Measurements from ENCODE around the gene APRT. TPM values are rescaled to one million over a fixed set of nuclear protein-coding genes. Genes with fewer than 3 reads are reported as not detected.
"Not testable (repeated sequence)": the region's sequence is repeated elsewhere in the genome, so short reads cannot be mapped to it uniquely, and the experiment has no call there.

APRT gene
- total RNA-seq, 2 experiments from 2014 or later: 140 to 141 TPM

- Mint-ChIP-seq H3K4me3 (peak overlapping the region; percentile 71), H3K36me3 (ENCODE audit: low read depth) (peaks cover 1% of the 10 kb centered on the region), H3K27me3 (ENCODE audit: low read depth) (no peaks in the 10 kb centered on the region), H3K9me3 (ENCODE audit: insufficient read depth) (no peaks in the 10 kb centered on the region), H3K27ac (peak overlapping the region; percentile 92), H3K4me1 (ENCODE audit: low read depth) (peaks cover 59% of the 10 kb centered on the region)
- POLR2A ChIA-PET: interaction anchor here (0.7 kb wide), 1 partner anchor 87 kb away, joined by 3 read pairs; no protein-coding TSS in a partner anchor
- peak; percentile 75 for DNase-seq
- CTCF ChIA-PET: interaction anchor here (1.0 kb wide), 1 partner anchor 9 kb away, joined by 3 read pairs; no protein-coding TSS in a partner anchor
- ATAC-seq: peak; percentile 73
Observed at GRCh38 chr16:88790312-88791211, 21.2 kb downstream of the APRT start.

- peaks cover under 1% of the 10 kb centered on the region for H3K36me3 Mint-ChIP-seq (ENCODE audit: low read depth)
- no peaks in the 10 kb centered on the region for H3K27me3 Mint-ChIP-seq (ENCODE audit: low read depth)
- peaks cover 51% of the 10 kb centered on the region for H3K4me1 Mint-ChIP-seq (ENCODE audit: low read depth)
- ATAC-seq (no peak), DNase-seq (no peak)
- ChIA-PET POLR2A (no interaction called here), CTCF (interaction anchor here (1.0 kb wide), 1 partner anchor 8 kb away, joined by 3 read pairs; no protein-coding TSS in a partner anchor)
- peak overlapping the region; percentile 71 for H3K4me3 Mint-ChIP-seq
- H3K27ac Mint-ChIP-seq: peak overlapping the region; percentile 39
- H3K9me3 Mint-ChIP-seq (ENCODE audit: insufficient read depth): no peaks in the 10 kb centered on the region
Observed at GRCh38 chr16:88789594-88789993, 22.1 kb downstream of the APRT start.

- DNase-seq; H3K4me3 Mint-ChIP-seq; H3K36me3 Mint-ChIP-seq (ENCODE audit: low read depth); POLR2A ChIA-PET; H3K27me3 Mint-ChIP-seq (ENCODE audit: low read depth); H3K27ac Mint-ChIP-seq; ATAC-seq; H3K9me3 Mint-ChIP-seq (ENCODE audit: insufficient read depth): not testable (repeated sequence)
- CTCF ChIA-PET: interaction anchor here (1.7 kb wide), 1 partner anchor 11 kb away, joined by 4 read pairs; no protein-coding TSS in a partner anchor
- H3K4me1 Mint-ChIP-seq (ENCODE audit: low read depth): peaks cover 47% of the 10 kb centered on the region
Observed at GRCh38 chr16:88788749-88789148, 23.0 kb downstream of the APRT start.

- no peak for ATAC-seq
- ChIA-PET CTCF (interaction anchor here (0.8 to 1.8 kb wide), 4 partner anchors 12 to 103 kb away, joined by 3 to 6 read pairs (median 4); partner anchors contain the start of gene APRT), POLR2A (no interaction called here)
- H3K27me3 Mint-ChIP-seq (ENCODE audit: low read depth): no peaks in the 10 kb centered on the region
- peak overlapping the region; percentile 30 for H3K27ac Mint-ChIP-seq
- no peaks in the 10 kb centered on the region for H3K9me3 Mint-ChIP-seq (ENCODE audit: insufficient read depth)
- no peak for DNase-seq
- H3K4me1 Mint-ChIP-seq (ENCODE audit: low read depth): peaks cover 49% of the 10 kb centered on the region
- no peak overlapping the region for H3K4me3 Mint-ChIP-seq
- H3K36me3 Mint-ChIP-seq (ENCODE audit: low read depth): peaks cover 9% of the 10 kb centered on the region
Observed at GRCh38 chr16:88787579-88788314, 24.0 kb downstream of the APRT start.

GRCh38 chr16:88785106-88785924 lies 26.4 kb downstream of the APRT start, which contains the start of gene PIEZO1:
TSS of gene PIEZO1 (minus strand) at chr16:88785220. CDS start at chr16:88784964, 256 bp downstream.
- H3K27me3 Mint-ChIP-seq (ENCODE audit: low read depth): no peaks in the 10 kb centered on the region
- CTCF ChIA-PET: interaction anchor here (0.6 to 3.1 kb wide), 5 partner anchors 8 to 42 kb away, joined by 4 to 13 read pairs (median 5); no protein-coding TSS in a partner anchor
- ATAC-seq (peak; percentile 58), DNase-seq (peak; percentile 83)
- peaks cover 52% of the 10 kb centered on the region for H3K4me1 Mint-ChIP-seq (ENCODE audit: low read depth)
- peak within 1 kb of the TSS; percentile 87 for H3K4me3 Mint-ChIP-seq
- peak within 1 kb of the TSS; percentile 82 for H3K27ac Mint-ChIP-seq
- H3K9me3 Mint-ChIP-seq (ENCODE audit: insufficient read depth): no peaks in the 10 kb centered on the region
- POLR2A ChIA-PET: no interaction called here
- peaks cover 14% of the 10 kb centered on the region for H3K36me3 Mint-ChIP-seq (ENCODE audit: low read depth)

- ChIA-PET CTCF (interaction anchor here (0.9 to 3.1 kb wide), 5 partner anchors 9 to 79 kb away, joined by 3 to 13 read pairs (median 5); no protein-coding TSS in a partner anchor), POLR2A (no interaction called here)
- DNase-seq: no peak
- peak overlapping the region; percentile 87 for H3K4me3 Mint-ChIP-seq
- H3K27ac Mint-ChIP-seq: no peak overlapping the region
- no peaks in the 10 kb centered on the region for H3K9me3 Mint-ChIP-seq (ENCODE audit: insufficient read depth)
- peaks cover 52% of the 10 kb centered on the region for H3K4me1 Mint-ChIP-seq (ENCODE audit: low read depth)
- H3K27me3 Mint-ChIP-seq (ENCODE audit: low read depth): no peaks in the 10 kb centered on the region
- peak; percentile 21 for ATAC-seq
- H3K36me3 Mint-ChIP-seq (ENCODE audit: low read depth): peaks cover 14% of the 10 kb centered on the region
Observed at GRCh38 chr16:88784856-88785105, 26.9 kb downstream of the APRT start.

GRCh38 chr16:88784074-88784855 lies 27.5 kb downstream of the APRT start:
- H3K4me3 Mint-ChIP-seq: peak overlapping the region; percentile 87
- peaks cover 14% of the 10 kb centered on the region for H3K36me3 Mint-ChIP-seq (ENCODE audit: low read depth)
- DNase-seq (peak; percentile 64), ATAC-seq (peak; percentile 32)
- ChIA-PET POLR2A (no interaction called here), CTCF (interaction anchor here (0.9 to 3.1 kb wide), 6 partner anchors 9 to 79 kb away, joined by 3 to 13 read pairs (median 4); no protein-coding TSS in a partner anchor)
- H3K27me3 Mint-ChIP-seq (ENCODE audit: low read depth): no peaks in the 10 kb centered on the region
- no peaks in the 10 kb centered on the region for H3K9me3 Mint-ChIP-seq (ENCODE audit: insufficient read depth)
- peaks cover 52% of the 10 kb centered on the region for H3K4me1 Mint-ChIP-seq (ENCODE audit: low read depth)
- H3K27ac Mint-ChIP-seq: peak overlapping the region; percentile 92

- Mint-ChIP-seq H3K4me3 (peak overlapping the region; percentile 87), H3K27me3 (ENCODE audit: low read depth) (no peaks in the 10 kb centered on the region), H3K27ac (peak overlapping the region; percentile 92), H3K36me3 (ENCODE audit: low read depth) (peaks cover 14% of the 10 kb centered on the region), H3K4me1 (ENCODE audit: low read depth) (peaks cover 54% of the 10 kb centered on the region), H3K9me3 (ENCODE audit: insufficient read depth) (no peaks in the 10 kb centered on the region)
- no peak for ATAC-seq
- CTCF ChIA-PET: interaction anchor here (0.6 to 3.2 kb wide), 10 partner anchors 10 to 157 kb away, joined by 3 to 13 read pairs (median 5); no protein-coding TSS in a partner anchor
- DNase-seq: no peak
- POLR2A ChIA-PET: interaction anchor here (0.6 to 1.8 kb wide), 4 partner anchors 27 to 393 kb away, joined by 3 to 5 read pairs (median 3); no protein-coding TSS in a partner anchor
Observed at GRCh38 chr16:88783391-88784073, 28.2 kb downstream of the APRT start.

- Mint-ChIP-seq H3K4me3 (peak overlapping the region; percentile 87), H3K27ac (peak overlapping the region; percentile 92), H3K27me3 (ENCODE audit: low read depth) (no peaks in the 10 kb centered on the region), H3K36me3 (ENCODE audit: low read depth) (peaks cover 14% of the 10 kb centered on the region), H3K9me3 (ENCODE audit: insufficient read depth) (no peaks in the 10 kb centered on the region), H3K4me1 (ENCODE audit: low read depth) (peaks cover 59% of the 10 kb centered on the region)
- ATAC-seq (no peak), DNase-seq (no peak)
- POLR2A ChIA-PET: interaction anchor here (0.6 to 2.8 kb wide), 8 partner anchors 11 to 394 kb away, joined by 3 to 13 read pairs (median 3); partner anchors contain the start of gene CDT1
- CTCF ChIA-PET: interaction anchor here (0.6 to 3.2 kb wide), 14 partner anchors 11 to 532 kb away, joined by 3 to 14 read pairs (median 6); partner anchors contain the start of gene APRT
Observed at GRCh38 chr16:88782454-88783390, 29.0 kb downstream of the APRT start.

All from activated CD8-positive, alpha-beta T cell treated with anti-CD3 and anti-CD28 coated beads, Interleukin-2, amount 10 ng/mL, durations not matched to agents 7 days and 5 days (primary cell).